Endothelial cell of umbilical vein (primary cell): Measurements from ENCODE around the gene MAP7D3.

ENCODE experiments used
- CTCF ChIP-seq, 2 donors: IDR thresholded peaks; 1 replicate in 1 of 2; 2 replicates in 1 of 2; pipeline ENCODE4 v1.5.1; 2011; ENCODE audit warnings: low read length in 2 of 2, mild to moderate bottlenecking in 2 of 2, moderate library complexity in 2 of 2, control low read depth in 1 of 2, inconsistent platforms in 1 of 2, low read depth in 1 of 2; ENCODE audit not compliant: insufficient read depth in 1 of 2; ENCODE audit errors: extremely low read depth in 1 of 2
- EZH2 ChIP-seq: IDR thresholded peaks from 2 replicates; pipeline ENCODE4 v1.6.1; 2012; ENCODE audit warnings: borderline replicate concordance, low read depth, mild to moderate bottlenecking, moderate library complexity, low read length, inconsistent platforms; ENCODE audit not compliant: severe bottlenecking
- POLR2A ChIP-seq: IDR thresholded peaks from 2 replicates; pipeline ENCODE4 v1.6.1; 2012; ENCODE audit warnings: low read depth, mild to moderate bottlenecking, control low read depth, low read length

GRCh38 chrX:136220540-136220939 lies 30.7 kb downstream of the MAP7D3 start:
- TF ChIP-seq POLR2A (no peak), CTCF (IDR thresholded peaks at IDR 0.05; ENCODE audit: extremely low read depth in 1 of 2, insufficient read depth in 1 of 2, low read depth in 1 of 2, low read length in 2 of 2) (no peak), EZH2 (no peak)
